SH-SY5Y (cell line): Measurements from ENCODE around the gene RAD9A.

Experiments
- GATA2 ChIP-seq: IDR thresholded peaks from 2 replicates; pipeline ENCODE4 v1.6.1; 2011; ENCODE audit warnings: mild to moderate bottlenecking, low read depth, low read length
- GATA3 ChIP-seq: IDR thresholded peaks from 2 replicates; pipeline ENCODE4 v1.6.1; 2011; ENCODE audit warnings: low read depth, mild to moderate bottlenecking, low read length, moderate library complexity

DNA sequence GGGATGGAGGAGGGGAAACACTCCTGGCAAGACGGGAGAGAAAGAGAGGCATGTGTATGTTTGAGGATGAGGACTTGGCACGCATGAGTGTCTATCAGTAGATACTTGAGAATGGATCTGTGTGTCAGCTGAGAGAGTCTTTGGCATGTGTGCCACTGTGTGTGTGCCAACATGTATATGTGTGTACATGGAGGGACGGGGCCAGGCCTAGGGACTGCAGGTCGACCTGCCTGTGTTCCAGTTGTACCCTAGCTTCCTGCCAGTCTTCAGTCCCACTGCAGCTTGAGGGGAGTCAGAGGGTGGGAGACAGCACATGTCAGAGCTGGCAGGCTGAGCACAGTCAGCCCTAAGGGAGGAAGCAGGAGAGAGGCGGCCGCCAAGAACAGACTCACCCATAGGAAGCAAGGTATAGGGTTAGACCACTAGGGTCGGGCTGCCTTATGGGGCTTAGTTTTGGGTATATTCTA, 24.0 kb upstream of the RAD9A start:
- TF ChIP-seq GATA3 (no peak), GATA2 (no peak)
